Calu3 (cell line): ENCODE measurements around the gene CHD2. TPM values are rescaled to one million over a fixed set of nuclear protein-coding genes. Genes with fewer than 3 reads are reported as not detected.

Experiments used
- BruUV-seq: library from RNA; stranded (reverse); fragments of 400-500 nt; replicated peaks from 2 replicates; lab custom pipeline; 2021; lab: Mats Ljungman, UMichigan
- CTCF ChIA-PET: fragments of 300-600 bp; sonication (Branson Sonifier 250); formaldehyde crosslinking; loops from one replicate; lab custom pipeline; 2022; ENCODE audit warnings: antibody characterized with exemption; lab: Charles Lee
- DNase-seq: peaks from one replicate; pipeline ENCODE4 v3.0.0; 2022
- H3K27ac Mint-ChIP-seq: one replicate; pipeline ENCODE4 v1.8.0; 2022; ENCODE audit warnings: mixed read lengths; ENCODE audit not compliant: unreplicated experiment
- H3K27me3 Mint-ChIP-seq: one replicate; pipeline ENCODE4 v1.8.0; 2022; ENCODE audit warnings: mixed read lengths; ENCODE audit not compliant: unreplicated experiment
- H3K36me3 Mint-ChIP-seq: one replicate; pipeline ENCODE4 v1.8.0; 2022; ENCODE audit warnings: mild to moderate bottlenecking, moderate library complexity, mixed read lengths; ENCODE audit not compliant: insufficient read depth, unreplicated experiment
- H3K4me1 Mint-ChIP-seq: one replicate; pipeline ENCODE4 v1.8.0; 2022; ENCODE audit warnings: mild to moderate bottlenecking, low read depth, mixed read lengths; ENCODE audit not compliant: unreplicated experiment
- H3K4me3 Mint-ChIP-seq: one replicate; pipeline ENCODE4 v1.8.0; 2022; ENCODE audit warnings: mild to moderate bottlenecking, low read depth, moderate library complexity, mixed read lengths; ENCODE audit not compliant: unreplicated experiment
- H3K9me3 Mint-ChIP-seq: one replicate; pipeline ENCODE4 v1.8.0; 2022; ENCODE audit warnings: low read depth, mixed read lengths; ENCODE audit not compliant: unreplicated experiment
- intact Hi-C: fragments of 100-400 bp; cut with micrococcal nuclease; formaldehyde crosslinking; loops from one replicate; pipeline ENCODE4 v1.10.0; 2022; ENCODE audit not compliant: unreplicated experiment
- total RNA-seq: library from RNA; stranded (reverse); gene quantifications from 2 replicates; pipeline ENCODE4 v1.2.3, GENCODE V29; 2022
- TF ChIP-seq, protein P1 (sequence below): fragments of 200-600 bp; IDR thresholded peaks from one replicate; pipeline ENCODE4 v1.8.0; 2022; ENCODE audit warnings: antibody characterized with exemption; ENCODE audit not compliant: unreplicated experiment

Gene CHD2
- total RNA-seq, 1 experiment from 2014 or later: 140 TPM

DNA sequence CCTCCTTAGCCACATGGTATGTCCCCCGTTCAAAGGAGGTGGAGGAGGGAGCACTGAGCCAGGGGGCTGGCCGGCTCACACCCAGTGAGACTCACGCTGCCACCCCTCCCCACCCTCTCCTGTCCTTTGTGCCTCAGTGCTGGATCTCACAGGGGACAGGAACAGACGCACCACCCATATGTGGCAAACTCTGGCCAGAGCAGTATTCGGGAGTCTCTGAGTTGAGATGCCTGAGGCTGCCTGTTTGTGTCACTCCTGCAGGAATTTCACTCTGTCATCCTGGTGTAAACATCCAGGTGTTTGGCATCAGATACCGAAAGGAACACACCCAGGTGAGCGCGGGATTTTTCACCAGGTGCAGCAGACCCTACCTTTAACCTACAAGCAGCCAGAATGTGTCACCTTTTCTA lies 163.1 kb downstream of the CHD2 start:
- Mint-ChIP-seq H3K4me1 (peaks cover 23% of the 10 kb centered on the region), H3K36me3 (no peaks in the 10 kb centered on the region), H3K27me3 (peaks cover 75% of the 10 kb centered on the region), H3K4me3 (no peak overlapping the region), H3K27ac (no peak overlapping the region), H3K9me3 (no peaks in the 10 kb centered on the region)
- TF ChIP-seq, protein P1, sequence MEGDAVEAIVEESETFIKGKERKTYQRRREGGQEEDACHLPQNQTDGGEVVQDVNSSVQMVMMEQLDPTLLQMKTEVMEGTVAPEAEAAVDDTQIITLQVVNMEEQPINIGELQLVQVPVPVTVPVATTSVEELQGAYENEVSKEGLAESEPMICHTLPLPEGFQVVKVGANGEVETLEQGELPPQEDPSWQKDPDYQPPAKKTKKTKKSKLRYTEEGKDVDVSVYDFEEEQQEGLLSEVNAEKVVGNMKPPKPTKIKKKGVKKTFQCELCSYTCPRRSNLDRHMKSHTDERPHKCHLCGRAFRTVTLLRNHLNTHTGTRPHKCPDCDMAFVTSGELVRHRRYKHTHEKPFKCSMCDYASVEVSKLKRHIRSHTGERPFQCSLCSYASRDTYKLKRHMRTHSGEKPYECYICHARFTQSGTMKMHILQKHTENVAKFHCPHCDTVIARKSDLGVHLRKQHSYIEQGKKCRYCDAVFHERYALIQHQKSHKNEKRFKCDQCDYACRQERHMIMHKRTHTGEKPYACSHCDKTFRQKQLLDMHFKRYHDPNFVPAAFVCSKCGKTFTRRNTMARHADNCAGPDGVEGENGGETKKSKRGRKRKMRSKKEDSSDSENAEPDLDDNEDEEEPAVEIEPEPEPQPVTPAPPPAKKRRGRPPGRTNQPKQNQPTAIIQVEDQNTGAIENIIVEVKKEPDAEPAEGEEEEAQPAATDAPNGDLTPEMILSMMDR: no peak
- BruUV-seq: no TSS peak
- CTCF ChIA-PET: no interaction called here
- intact Hi-C loops: no loop called here
- DNase-seq: no peak

DNA sequence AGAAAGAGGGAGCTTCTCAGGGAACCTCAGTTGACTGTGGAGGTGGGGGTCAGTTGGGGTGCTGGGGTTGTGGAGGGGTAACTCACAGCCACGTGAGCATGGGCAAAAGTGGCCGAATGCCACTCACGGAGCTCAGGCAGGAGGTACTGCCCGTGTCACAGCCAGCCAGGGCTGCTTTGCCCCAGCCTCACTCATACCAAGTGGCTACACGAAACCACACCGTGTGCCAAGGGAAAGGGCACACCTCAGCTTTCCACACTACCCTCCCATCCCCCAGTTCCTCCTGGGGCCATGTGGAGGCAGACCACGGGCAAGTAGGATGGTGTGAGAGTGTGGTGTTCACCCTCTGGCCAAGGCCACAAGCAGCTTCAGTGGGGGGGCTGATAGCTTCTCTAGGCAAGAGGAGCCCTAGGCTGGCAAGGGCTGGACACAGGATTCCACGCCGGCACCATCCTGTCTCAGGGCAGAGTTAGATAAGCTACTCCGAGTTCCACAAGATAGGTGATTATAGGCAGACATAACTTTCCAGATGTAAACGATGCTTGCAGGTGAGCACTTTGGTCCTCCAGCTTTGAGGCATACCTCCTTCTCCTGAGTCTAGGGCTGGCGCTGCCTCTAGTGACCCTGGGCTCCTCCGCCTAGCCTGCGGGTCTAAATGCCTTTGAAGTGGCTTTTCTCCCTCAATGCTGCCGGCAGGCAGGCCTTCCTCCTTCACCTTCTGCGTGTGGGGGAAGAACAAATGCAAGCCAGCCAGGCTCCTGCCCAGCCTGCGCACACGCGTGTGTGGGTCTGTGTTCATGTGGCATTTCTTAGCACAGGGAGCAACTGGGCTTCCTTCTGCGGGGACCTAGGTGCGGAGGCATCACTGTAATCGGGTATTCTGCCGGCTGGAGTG lies 163.9 kb downstream of the CHD2 start:
- Mint-ChIP-seq H3K4me3 (no peak overlapping the region), H3K9me3 (no peaks in the 10 kb centered on the region), H3K36me3 (no peaks in the 10 kb centered on the region), H3K27me3 (peaks cover 75% of the 10 kb centered on the region), H3K4me1 (peaks cover 23% of the 10 kb centered on the region), H3K27ac (no peak overlapping the region)
- DNase-seq: no peak
- intact Hi-C loops: no loop called here
- BruUV-seq: no TSS peak
- TF ChIP-seq, protein P1: no peak
- CTCF ChIA-PET: interaction anchor here (0.6 kb wide), 1 partner anchor 211 kb away, joined by 5 read pairs; no protein-coding TSS in a partner anchor

DNA sequence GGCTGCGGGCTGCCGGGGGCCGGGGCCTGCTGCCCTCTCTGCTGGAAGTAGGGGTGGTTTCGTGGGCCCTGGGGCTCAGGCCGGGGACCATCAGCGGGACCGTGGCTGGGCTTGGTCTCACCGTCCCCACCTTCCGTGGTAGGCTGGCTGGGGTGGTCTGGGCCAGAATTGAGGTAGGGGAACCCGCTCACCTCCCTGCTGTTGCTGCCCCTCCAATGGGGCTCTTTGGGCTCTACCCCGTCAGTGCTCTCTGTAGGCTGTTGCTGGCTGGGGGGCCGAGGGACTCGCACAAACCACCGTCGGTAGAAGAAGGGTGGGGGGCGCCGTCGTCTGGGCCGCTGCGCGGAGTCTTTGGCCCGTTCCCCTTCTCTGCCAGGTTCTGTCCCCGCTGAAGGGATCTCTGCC lies 165.5 kb downstream of the CHD2 start:
- intact Hi-C loops: no loop called here
- Mint-ChIP-seq H3K9me3 (no peaks in the 10 kb centered on the region), H3K4me3 (no peak overlapping the region), H3K27me3 (peaks cover 73% of the 10 kb centered on the region), H3K36me3 (no peaks in the 10 kb centered on the region), H3K4me1 (peaks cover 23% of the 10 kb centered on the region), H3K27ac (no peak overlapping the region)
- CTCF ChIA-PET: no interaction called here
- TF ChIP-seq, protein P1: no peak
- no TSS peak for BruUV-seq
- DNase-seq: no peak

DNA sequence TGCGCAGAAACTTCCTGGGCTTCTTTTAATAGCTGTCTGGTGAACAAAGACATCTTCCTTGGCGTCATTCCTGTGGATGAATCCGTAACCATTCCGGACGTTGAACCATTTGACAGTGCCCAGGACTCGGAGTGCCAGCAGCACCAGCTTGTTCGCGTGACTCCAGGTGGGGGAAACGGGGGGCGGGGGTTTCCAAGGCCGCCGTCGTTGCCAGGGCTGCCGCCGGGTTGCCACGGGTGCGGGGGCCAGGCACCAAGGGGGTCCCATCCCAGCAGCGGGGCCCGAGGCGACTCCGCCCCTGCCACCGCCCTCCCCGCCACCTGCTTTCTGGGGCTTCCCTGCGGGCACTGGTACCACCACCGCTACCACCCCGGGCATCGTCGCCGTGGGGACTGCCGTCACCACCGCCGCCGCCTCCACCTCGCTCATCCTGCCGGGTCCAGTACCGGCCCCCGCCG lies 166.1 kb downstream of the CHD2 start:
- no peak overlapping the region for H3K4me3 Mint-ChIP-seq
- H3K4me1 Mint-ChIP-seq: peaks cover 19% of the 10 kb centered on the region
- CTCF ChIA-PET: no interaction called here
- peaks cover 74% of the 10 kb centered on the region for H3K27me3 Mint-ChIP-seq
- H3K9me3 Mint-ChIP-seq: no peaks in the 10 kb centered on the region
- H3K36me3 Mint-ChIP-seq: no peaks in the 10 kb centered on the region
- BruUV-seq: no TSS peak
- DNase-seq: no peak
- intact Hi-C loops: no loop called here
- TF ChIP-seq, protein P1: no peak
- H3K27ac Mint-ChIP-seq: no peak overlapping the region
